Mucosa of rectum (tissue), 2 donors: ENCODE measurements around the gene CELA2B.
A peak's percentile ranks its signal among the peaks of the same experiment; 100 is the strongest.

ENCODE experiments used
- H3K27ac ChIP-seq, 2 donors: one replicate each; pipeline ENCODE4 v1.7.0; 2013; ENCODE audit warnings: inconsistent platforms in 2 of 2, low read depth in 2 of 2, low read length in 2 of 2
- H3K27me3 ChIP-seq, 2 donors: one replicate each; pipeline ENCODE4 v1.7.0; 2013; ENCODE audit warnings: low read length in 2 of 2; ENCODE audit not compliant: control insufficient read depth in 2 of 2, insufficient read depth in 2 of 2
- H3K36me3 ChIP-seq, 2 donors: one replicate each; pipeline ENCODE4 v1.7.0; 2013; ENCODE audit warnings: low read length in 2 of 2; ENCODE audit not compliant: control insufficient read depth in 2 of 2, insufficient read depth in 2 of 2
- H3K4me1 ChIP-seq, 2 donors: one replicate each; pipeline ENCODE4 v1.7.0; 2013; ENCODE audit warnings: low read length in 2 of 2, mild to moderate bottlenecking in 1 of 2; ENCODE audit not compliant: control insufficient read depth in 2 of 2, insufficient read depth in 2 of 2
- H3K4me3 ChIP-seq, 2 donors: one replicate each; pipeline ENCODE4 v1.7.0; 2013; ENCODE audit warnings: low read length in 2 of 2
- H3K9ac ChIP-seq, 2 donors: one replicate each; pipeline ENCODE4 v1.7.0; 2013; ENCODE audit warnings: low read length in 2 of 2, low read depth in 1 of 2, mild to moderate bottlenecking in 1 of 2
- H3K9me3 ChIP-seq, 2 donors: one replicate each; pipeline ENCODE4 v1.7.0; 2013; ENCODE audit warnings: low read length in 2 of 2; ENCODE audit not compliant: control insufficient read depth in 2 of 2
- donor health status: healthy.
- donor health status: Normal muscosa, but diverticular disease.

Gene CELA2B

DNA sequence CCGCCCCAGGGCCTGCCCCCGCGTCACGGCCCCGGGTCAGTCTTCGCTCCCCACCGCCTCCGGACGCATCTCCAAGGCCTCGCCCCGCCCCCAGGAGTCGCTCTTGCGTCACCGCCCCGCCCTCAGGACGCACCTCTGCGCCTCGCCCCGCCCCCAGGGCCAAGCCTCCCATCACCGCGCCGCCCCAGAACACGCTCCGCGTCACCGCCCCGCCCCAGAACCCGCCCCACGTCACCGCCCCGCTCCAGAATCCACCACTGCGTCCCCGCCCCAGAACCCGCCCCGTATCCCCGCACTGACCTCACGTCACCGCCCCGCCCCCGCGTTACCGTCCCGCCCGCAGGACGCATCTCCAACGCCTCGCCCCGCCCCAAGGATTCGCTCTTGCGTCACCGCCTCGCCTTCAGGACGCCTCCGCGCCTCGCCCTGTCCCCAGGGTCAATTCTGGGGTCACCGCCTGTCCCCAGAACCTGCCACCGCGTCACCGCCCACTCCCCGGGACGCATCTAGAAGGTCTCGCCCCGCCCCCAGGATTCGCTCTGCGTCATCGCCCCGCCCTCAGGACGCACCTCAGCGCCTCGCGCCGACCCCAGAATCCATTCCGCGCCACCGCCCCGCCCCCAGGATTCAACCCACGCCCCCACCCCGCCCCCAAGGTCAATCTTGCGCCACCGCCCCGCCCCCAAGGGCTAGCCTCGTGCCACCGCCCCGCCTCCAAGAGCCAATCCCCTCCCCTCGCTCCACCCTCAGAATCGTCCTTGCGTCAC is 48.6 kb downstream of the CELA2B start:
- Histone ChIP-seq H3K27ac (peak overlapping the region; percentile 99), H3K4me3 (peak overlapping the region; percentile 82 to 86), H3K9ac (peak overlapping the region in 1 of 2 donors; percentile 80)

DNA sequence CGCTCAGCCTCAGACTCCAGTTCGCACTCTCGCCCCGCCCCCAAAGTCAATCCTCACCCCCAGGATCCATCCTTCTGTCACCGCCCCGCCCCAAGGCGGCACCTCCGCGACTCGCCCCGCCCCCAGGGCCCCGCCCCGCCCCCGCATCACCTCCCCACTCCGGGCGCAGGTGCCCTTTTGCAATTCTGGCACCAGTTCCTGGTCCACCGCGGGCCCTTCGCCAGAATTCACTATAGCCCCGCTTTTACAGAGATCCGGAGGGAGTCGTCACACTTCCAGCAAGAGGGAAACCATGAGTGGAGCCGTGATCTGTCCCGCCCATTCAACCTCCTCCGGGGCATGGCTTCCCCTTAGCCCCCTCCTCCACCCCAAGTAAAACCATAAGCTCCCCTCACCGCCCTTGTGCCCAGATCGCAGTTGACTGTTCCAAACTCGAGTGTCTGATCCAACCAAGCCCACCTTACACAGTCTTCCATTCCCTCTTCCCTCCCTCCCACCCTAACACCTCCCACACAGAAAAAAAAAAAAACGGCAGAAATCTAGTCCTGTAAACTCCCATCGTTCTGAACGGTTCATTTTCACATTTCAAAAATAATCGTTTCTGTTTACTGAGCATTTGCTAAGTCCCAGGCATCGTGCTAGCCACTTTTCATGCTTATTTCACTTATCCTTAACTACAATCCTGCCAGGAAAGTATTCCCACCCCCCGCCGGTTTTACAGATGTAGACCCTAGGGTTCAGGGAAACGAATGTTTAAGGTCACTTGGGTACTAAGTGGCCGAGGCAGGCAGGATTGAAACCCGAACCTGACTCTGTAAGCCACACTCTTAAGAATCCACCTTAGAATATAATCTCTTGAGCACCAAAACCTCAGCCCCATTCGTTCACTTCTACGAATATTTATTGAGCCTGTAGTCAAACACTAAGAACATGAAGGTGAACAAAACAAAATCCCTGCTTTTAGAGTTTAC is 49.4 kb downstream of the CELA2B start:
- peak overlapping the region; percentile 76 to 90 for H3K9ac ChIP-seq
- no peaks in the 10 kb centered on the region for H3K27me3 ChIP-seq
- H3K36me3 ChIP-seq = peaks cover 0 to 2% of the 10 kb centered on the region in 2 donors
- H3K9me3 ChIP-seq = no peaks in the 10 kb centered on the region
- peak overlapping the region; percentile 99 for H3K27ac ChIP-seq
- H3K4me1 ChIP-seq = peaks cover 28% of the 10 kb centered on the region in 2 donors
- peak overlapping the region; percentile 72 to 95 for H3K4me3 ChIP-seq

More for the DNA sequence above, 48.6 kb downstream of the CELA2B start:
- no peaks in the 10 kb centered on the region for H3K27me3 ChIP-seq
- H3K9me3 ChIP-seq = no peaks in the 10 kb centered on the region
- H3K4me1 ChIP-seq = peaks cover 28% of the 10 kb centered on the region in 2 donors
- H3K36me3 ChIP-seq = no peaks in the 10 kb centered on the region

DNA sequence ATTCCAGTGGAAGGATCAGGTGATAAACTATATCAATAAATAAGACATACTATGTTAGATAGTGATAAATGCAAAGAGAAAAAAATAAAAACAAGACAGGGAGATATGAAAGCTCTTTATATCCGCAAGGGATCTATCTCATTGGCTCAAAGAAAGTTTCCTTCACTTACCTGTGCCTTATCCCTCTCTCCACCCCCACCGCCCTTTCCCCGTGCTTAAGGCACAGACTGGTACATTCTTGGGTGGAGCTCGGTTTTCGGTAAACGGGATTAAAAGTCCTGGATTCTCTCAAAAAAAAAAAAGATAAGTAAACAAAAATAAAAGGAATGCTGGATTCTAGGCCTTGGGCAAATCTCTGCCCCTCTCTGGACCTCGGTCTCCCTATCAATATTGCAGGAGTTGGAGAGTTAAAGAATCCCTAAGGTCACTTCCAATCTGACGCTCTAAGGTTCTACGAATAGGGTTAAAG is 50.2 kb downstream of the CELA2B start:
- Histone ChIP-seq H3K4me3 (peak overlapping the region; percentile 72 to 95), H3K27ac (peak overlapping the region; percentile 99), H3K4me1 (peaks cover 28% of the 10 kb centered on the region in 2 donors), H3K36me3 (peaks cover 4 to 6% of the 10 kb centered on the region in 2 donors), H3K9me3 (no peaks in the 10 kb centered on the region), H3K27me3 (no peaks in the 10 kb centered on the region), H3K9ac (peak overlapping the region; percentile 76 to 90)

DNA sequence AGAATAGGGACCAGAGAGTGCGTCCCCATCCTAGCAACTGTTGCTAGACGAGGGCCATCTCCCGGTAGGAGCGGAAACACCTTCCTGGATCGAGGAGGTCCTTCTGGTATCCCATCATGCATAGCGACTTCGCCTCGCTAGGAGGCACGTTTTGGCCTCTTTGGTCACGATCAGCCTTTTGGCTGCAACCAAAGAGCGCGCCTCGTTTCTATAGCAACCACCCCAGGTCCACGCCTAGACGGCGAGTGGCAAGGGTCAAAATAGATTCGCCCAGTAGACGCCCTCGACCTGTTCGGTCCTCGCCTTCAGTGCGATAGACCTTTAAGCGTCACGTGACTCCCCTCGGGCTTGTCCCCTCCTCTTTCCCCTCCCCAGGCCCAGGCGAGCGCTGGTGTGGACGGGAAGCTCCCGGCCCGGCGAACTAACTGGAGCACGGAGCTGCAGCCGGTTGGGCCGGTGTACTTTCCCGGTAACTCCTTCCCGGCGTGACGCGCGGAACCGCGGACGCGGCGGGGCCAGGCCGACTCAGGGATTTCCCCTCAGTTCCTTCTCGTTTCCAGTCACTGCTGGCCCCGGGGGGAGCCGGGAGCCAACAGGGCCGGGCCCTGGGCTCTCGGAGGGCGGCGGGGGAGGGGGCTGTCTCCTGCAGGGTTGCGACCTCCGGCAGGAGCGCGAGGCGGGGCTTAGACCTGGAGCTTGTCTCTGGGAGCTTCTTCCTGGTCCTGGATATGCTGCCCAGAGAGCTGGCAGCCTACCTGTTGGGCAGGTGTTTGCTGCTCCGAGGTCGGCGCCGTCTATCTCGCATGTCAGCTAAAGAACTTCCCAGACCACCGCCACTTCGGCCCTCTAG is 50.8 kb downstream of the CELA2B start, which contains the start of gene DNAJC16:
Gene DNAJC16 (plus strand): TSS at position 359 of the 850 bp plus-strand sequence. CDS start 2,258 bp downstream, outside the sequence.
- Histone ChIP-seq H3K9me3 (no peaks in the 10 kb centered on the region), H3K4me3 (peak within 1 kb of the TSS; percentile 80 to 95), H3K27me3 (no peaks in the 10 kb centered on the region), H3K36me3 (peaks cover 6 to 7% of the 10 kb centered on the region in 2 donors), H3K9ac (peak within 1 kb of the TSS; percentile 81 to 95), H3K4me1 (peaks cover 28% of the 10 kb centered on the region in 2 donors), H3K27ac (peak within 1 kb of the TSS; percentile 99)

DNA sequence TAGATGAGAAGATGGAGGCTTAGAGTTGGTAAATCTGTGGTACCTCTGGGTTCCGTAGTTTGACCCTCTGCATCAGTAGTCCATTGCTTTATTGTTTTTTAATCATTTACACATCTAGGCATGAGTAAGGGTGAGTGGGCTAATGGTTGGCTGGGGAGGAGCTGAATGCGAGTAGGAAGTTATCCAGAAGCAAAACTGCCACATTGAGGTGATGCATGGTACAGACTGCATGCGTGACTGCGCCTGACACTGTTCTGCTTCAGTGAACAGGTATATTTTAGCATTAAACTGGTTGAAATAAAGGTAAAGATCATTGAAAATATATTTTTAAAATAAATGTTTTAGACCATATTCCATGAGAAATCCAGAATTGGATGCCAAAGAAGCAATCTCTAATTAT is 55.1 kb downstream of the CELA2B start:
- Histone ChIP-seq H3K27ac (no peak overlapping the region), H3K9ac (no peak overlapping the region), H3K4me3 (no peak overlapping the region), H3K4me1 (peaks cover 11 to 13% of the 10 kb centered on the region in 2 donors), H3K27me3 (no peaks in the 10 kb centered on the region), H3K36me3 (peaks cover 17 to 22% of the 10 kb centered on the region in 2 donors), H3K9me3 (no peaks in the 10 kb centered on the region)

DNA sequence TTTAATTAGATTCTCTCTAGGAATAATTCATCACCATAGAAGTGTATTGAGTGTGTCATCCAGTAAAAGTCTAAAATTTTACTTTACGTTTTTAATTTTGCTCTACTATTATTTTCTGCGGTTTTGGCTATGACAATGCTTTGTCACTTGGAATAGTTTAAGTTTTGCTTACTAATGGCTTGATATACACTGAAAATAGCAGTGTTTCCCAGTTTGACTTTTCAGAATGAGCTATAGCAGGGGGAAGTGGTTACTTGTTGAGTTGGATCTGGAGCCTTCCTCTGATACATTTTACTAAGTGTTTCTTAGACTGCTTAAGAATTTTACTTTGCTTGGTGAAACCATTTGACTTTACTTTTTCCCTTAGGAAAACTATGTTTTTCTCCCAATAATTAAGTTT is 55.8 kb downstream of the CELA2B start:
- Histone ChIP-seq H3K27ac (no peak overlapping the region), H3K27me3 (no peaks in the 10 kb centered on the region), H3K4me1 (peaks cover 8 to 10% of the 10 kb centered on the region in 2 donors), H3K36me3 (peaks cover 17 to 27% of the 10 kb centered on the region in 2 donors), H3K4me3 (no peak overlapping the region), H3K9me3 (no peaks in the 10 kb centered on the region), H3K9ac (no peak overlapping the region)

DNA sequence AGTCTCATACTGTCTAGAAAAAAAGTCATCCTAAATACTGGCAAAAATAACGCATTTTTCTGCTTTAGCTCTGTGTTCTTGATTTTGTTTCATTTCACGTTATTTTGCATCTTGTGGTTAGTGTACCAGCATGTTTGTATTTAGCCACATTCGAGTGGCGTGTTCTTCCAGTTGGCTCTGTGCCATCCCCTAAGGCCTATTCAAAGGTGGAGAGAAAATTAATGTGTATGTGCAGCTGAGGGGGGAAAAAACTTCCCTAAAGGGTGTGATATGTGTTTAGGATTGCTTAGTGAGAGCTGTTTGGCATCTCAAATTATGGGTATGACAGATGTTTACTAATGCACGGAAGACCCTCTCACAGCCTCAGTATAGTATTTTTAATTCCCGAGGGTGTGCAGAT is 62.9 kb downstream of the CELA2B start:
- Histone ChIP-seq H3K27me3 (no peaks in the 10 kb centered on the region), H3K4me3 (no peak overlapping the region), H3K9ac (no peak overlapping the region), H3K36me3 (peaks cover 52 to 62% of the 10 kb centered on the region in 2 donors), H3K4me1 (no peaks in the 10 kb centered on the region), H3K9me3 (no peaks in the 10 kb centered on the region), H3K27ac (no peak overlapping the region)

DNA sequence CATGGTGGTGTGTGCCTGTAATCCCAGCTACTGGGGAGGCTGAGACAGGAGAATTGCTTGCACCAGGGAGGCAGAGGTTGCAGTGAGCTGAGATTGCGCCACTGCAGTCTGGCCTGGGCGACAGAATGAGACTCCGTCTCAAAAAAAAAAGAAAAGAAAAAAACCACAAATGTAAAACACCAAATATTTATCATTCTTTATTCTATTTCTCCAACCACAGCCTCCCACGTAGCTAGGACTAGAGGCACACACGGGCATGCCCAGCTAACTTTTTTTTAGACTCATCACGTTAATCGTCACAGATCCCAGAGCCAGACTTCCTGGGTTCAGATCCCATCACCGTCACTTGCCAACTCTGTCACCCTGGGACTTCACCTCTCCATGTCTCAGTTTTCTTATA is 64.3 kb downstream of the CELA2B start:
- peaks cover 49 to 60% of the 10 kb centered on the region in 2 donors for H3K36me3 ChIP-seq

More for the DNA sequence above, 64.3 kb downstream of the CELA2B start:
- Histone ChIP-seq H3K27me3 (no peaks in the 10 kb centered on the region), H3K27ac (no peak overlapping the region), H3K9ac (no peak overlapping the region), H3K9me3 (no peaks in the 10 kb centered on the region), H3K4me3 (no peak overlapping the region), H3K4me1 (no peaks in the 10 kb centered on the region)
